HG03280 (cell line): ENCODE measurements around the gene OTOP1.
"Not testable (repeated sequence)": the region's sequence is repeated elsewhere in the genome, so short reads cannot be mapped to it uniquely, and the experiment has no call there.

ENCODE experiments used
- ATAC-seq: cut with Tn5 transposase; IDR thresholded peaks from one replicate; pipeline ENCODE4 v1.9.1; 2021; ENCODE audit warnings: mild to moderate bottlenecking, moderate library complexity; ENCODE audit not compliant: unreplicated experiment

The OTOP1 gene

GRCh38 chr4:4233610-4234009, 6.9 kb upstream of the OTOP1 start:
- ATAC-seq = no peak

GRCh38 chr4:4228356-4228668, 1.6 kb upstream of the OTOP1 start:
- no peak for ATAC-seq

- no peak for ATAC-seq
Measured at GRCh38 chr4:4227510-4228355, 1.0 kb upstream of the OTOP1 start.

GRCh38 chr4:4225915-4226605, 669 bp downstream of the OTOP1 start:
- no peak for ATAC-seq

GRCh38 chr4:4217113-4217512, 9.6 kb downstream of the OTOP1 start:
- ATAC-seq = no peak

GRCh38 chr4:4216648-4217047, 10.1 kb downstream of the OTOP1 start:
- no peak for ATAC-seq

GRCh38 chr4:4213674-4214073, 13.1 kb downstream of the OTOP1 start:
- not testable (repeated sequence) for ATAC-seq

GRCh38 chr4:4206204-4206603, 20.5 kb downstream of the OTOP1 start:
- no peak for ATAC-seq

GRCh38 chr4:4204401-4204745, 22.4 kb downstream of the OTOP1 start:
- ATAC-seq = no peak

- no peak for ATAC-seq
Measured at GRCh38 chr4:4203688-4204400, 22.9 kb downstream of the OTOP1 start.

GRCh38 chr4:4202510-4202909, 24.2 kb downstream of the OTOP1 start:
- no peak for ATAC-seq

- ATAC-seq = no peak
Measured at GRCh38 chr4:4200624-4201023, 26.1 kb downstream of the OTOP1 start.

- ATAC-seq = no peak
Measured at GRCh38 chr4:4195354-4195753, 31.4 kb downstream of the OTOP1 start.

- not testable (repeated sequence) for ATAC-seq
Measured at GRCh38 chr4:4188557-4188956, 38.2 kb downstream of the OTOP1 start.

GRCh38 chr4:4185528-4185927, 41.2 kb downstream of the OTOP1 start:
- ATAC-seq = no peak

GRCh38 chr4:4182835-4183568, 43.7 kb downstream of the OTOP1 start:
- ATAC-seq = no peak

GRCh38 chr4:4170596-4171150, 56.1 kb downstream of the OTOP1 start:
- no peak for ATAC-seq

GRCh38 chr4:4167981-4168780, 58.5 kb downstream of the OTOP1 start:
- not testable (repeated sequence) for ATAC-seq

- not testable (repeated sequence) for ATAC-seq
Measured at GRCh38 chr4:4166986-4167385, 59.7 kb downstream of the OTOP1 start.
